A549 (cell line): ENCODE data around the gene TRABD2B. TPM values are rescaled to one million over a fixed set of nuclear protein-coding genes. Genes with fewer than 3 reads are reported as not detected.

Experiments
- ATAC-seq, 2 experiments: fragments of 200-7000 bp in 1 of 2; fragments of >200 bp in 1 of 2; cut with Nextera tagmentation in 1 of 2; cut with Tn5 transposase in 1 of 2; 3 replicates each; pipeline versions ENCODE4 v1.8.0 to v1.9.1; 2018 to 2020; ENCODE audit warnings: mild to moderate bottlenecking in 1 of 2, moderate library complexity in 1 of 2
- CTCF ChIA-PET: fragments of 300-600 bp; sonication (Branson Sonifier 250); formaldehyde crosslinking; extraction: SDS; loops from one replicate; lab custom pipeline; 2021; ENCODE audit warnings: antibody characterized with exemption, inconsistent platforms; lab: Yijun Ruan, JAX
- POLR2A ChIA-PET: fragments of 350-600 bp; formaldehyde crosslinking; extraction: SDS; loops from one replicate; lab custom pipeline; 2021; ENCODE audit warnings: antibody characterized with exemption, inconsistent platforms; lab: Yijun Ruan, JAX
- DNase-seq, 2 experiments: peaks; one replicate each; pipeline versions ENCODE4 v3.0.0 to v3.0.0-alpha.2; 2011 to 2016; ENCODE audit warnings: low read depth in 1 of 2, low spot score in 1 of 2
- FAIRE-seq: peaks from 2 replicates; lab custom pipeline; 2011; peaks lifted over from hg19 to GRCh38; lab: Jason Lieb, UNC
- H3K27ac ChIP-seq, 2 experiments: fragments of >200 bp; sonication (Bioruptor Twin); formaldehyde crosslinking; 3 replicates each; pipeline ENCODE4 v1.5.1; 2016 to 2017
- H3K4me1 ChIP-seq: fragments of >200 bp; sonication (Bioruptor Twin); formaldehyde crosslinking; 3 replicates; pipeline ENCODE4 v1.6.1; 2016
- H3K4me2 ChIP-seq: fragments of >200 bp; sonication (Bioruptor Twin); formaldehyde crosslinking; 3 replicates; pipeline ENCODE4 v1.6.1; 2016
- H3K4me3 ChIP-seq: fragments of >200 bp; sonication (Bioruptor Twin); formaldehyde crosslinking; 3 replicates; pipeline ENCODE4 v1.5.1; 2016
- H3K9me3 ChIP-seq: fragments of >200 bp; sonication (Bioruptor Twin); formaldehyde crosslinking; 3 replicates; pipeline ENCODE4 v1.6.1; 2016
- CEBPB ChIP-seq, 2 experiments: fragments of >200 bp in 1 of 2; sonication (Bioruptor Twin) in 1 of 2; formaldehyde crosslinking in 1 of 2; IDR thresholded peaks; 2 replicates each; pipeline ENCODE4 v1.6.1; 2012 to 2016
- CHD2 ChIP-seq: fragments of 150-350 bp; IDR thresholded peaks from 2 replicates; pipeline ENCODE4 v1.6.1; 2014; ENCODE audit warnings: low read length; ENCODE audit not compliant: partially characterized antibody
- CHD4 ChIP-seq: fragments of 200-600 bp; sonication (generic); IDR thresholded peaks from 2 replicates; pipeline ENCODE4 v1.6.1; 2016; ENCODE audit warnings: antibody characterized with exemption, mild to moderate bottlenecking, borderline replicate concordance
- EHF ChIP-seq: fragments of 250-450 bp; sonication (Bioruptor Pico); IDR thresholded peaks from 2 replicates; pipeline ENCODE4 v1.5.0; 2020; ENCODE audit warnings: mild to moderate bottlenecking
- FOSB ChIP-seq: fragments of 250-450 bp; sonication (Bioruptor Pico); IDR thresholded peaks from 2 replicates; pipeline ENCODE4 v1.5.0; 2020; ENCODE audit warnings: mild to moderate bottlenecking, moderate library complexity
- FOSL2 ChIP-seq, 2 experiments: fragments of 450-650 bp in 1 of 2; fragments of >200 bp in 1 of 2; sonication (Bioruptor Twin) in 1 of 2; formaldehyde crosslinking; IDR thresholded peaks; 2 replicates each; pipeline versions ENCODE4 v1.5.0 to v1.6.1; 2016 to 2020; ENCODE audit warnings: mild to moderate bottlenecking in 1 of 2, moderate library complexity in 1 of 2
- FOXS1 ChIP-seq: fragments of 250-450 bp; sonication (Bioruptor Pico); IDR thresholded peaks from 2 replicates; pipeline ENCODE4 v1.5.0; 2020; ENCODE audit warnings: mild to moderate bottlenecking, moderate library complexity
- GATA3 ChIP-seq: IDR thresholded peaks from 2 replicates; pipeline ENCODE4 v1.6.1; 2012; ENCODE audit warnings: borderline replicate concordance
- HDAC2 ChIP-seq: fragments of 200-600 bp; sonication (generic); IDR thresholded peaks from 2 replicates; pipeline ENCODE4 v1.6.1; 2016
- HES2 ChIP-seq: fragments of >200 bp; sonication (Bioruptor Twin); formaldehyde crosslinking; IDR thresholded peaks from 2 replicates; pipeline ENCODE4 v1.6.1; 2016
- HEYL ChIP-seq: fragments of 250-450 bp; sonication (Bioruptor Pico); IDR thresholded peaks from 2 replicates; pipeline ENCODE4 v1.8.0; 2021; ENCODE audit warnings: mild to moderate bottlenecking, moderate library complexity
- HMGXB4 ChIP-seq: fragments of 250-450 bp; sonication (Bioruptor Pico); IDR thresholded peaks from 2 replicates; pipeline ENCODE4 v1.5.0; 2021; ENCODE audit warnings: mild to moderate bottlenecking, moderate library complexity, borderline replicate concordance
- HOXB5 ChIP-seq: fragments of 250-450 bp; sonication (Bioruptor Pico); IDR thresholded peaks from 2 replicates; pipeline ENCODE4 v1.5.0; 2020; ENCODE audit warnings: mild to moderate bottlenecking, moderate library complexity
- JUN ChIP-seq, 2 experiments: fragments of >200 bp; sonication (Bioruptor Twin); formaldehyde crosslinking; IDR thresholded peaks; 2 replicates in 1 of 2; 3 replicates in 1 of 2; pipeline ENCODE4 v1.6.1; 2016 to 2017
- JUNB ChIP-seq: fragments of >200 bp; sonication (Bioruptor Twin); formaldehyde crosslinking; IDR thresholded peaks from 2 replicates; pipeline ENCODE4 v1.6.1; 2016
- KDM1A ChIP-seq: fragments of 200-600 bp; sonication (generic); IDR thresholded peaks from 2 replicates; pipeline ENCODE4 v1.6.1; 2016; ENCODE audit warnings: low read depth, mild to moderate bottlenecking
- KDM5A ChIP-seq: fragments of 200-600 bp; sonication (generic); IDR thresholded peaks from 2 replicates; pipeline ENCODE4 v1.6.1; 2016; ENCODE audit warnings: antibody characterized with exemption, mild to moderate bottlenecking
- MAZ ChIP-seq: fragments of 150-350 bp; IDR thresholded peaks from 2 replicates; pipeline ENCODE4 v1.6.1; 2014; ENCODE audit warnings: antibody characterized with exemption, low read depth, low read length, borderline replicate concordance
- NR3C1 ChIP-seq: fragments of >200 bp; sonication (Bioruptor Twin); formaldehyde crosslinking; IDR thresholded peaks from 3 replicates; pipeline ENCODE4 v1.6.1; 2017
- PHF8 ChIP-seq: fragments of 200-600 bp; sonication (generic); IDR thresholded peaks from 2 replicates; pipeline ENCODE4 v1.6.1; 2016; ENCODE audit warnings: low read depth, mild to moderate bottlenecking, antibody characterized with exemption, moderate library complexity, borderline replicate concordance
- POLR2A ChIP-seq: IDR thresholded peaks from 2 replicates; pipeline ENCODE4 v1.6.1; 2012; ENCODE audit warnings: mild to moderate bottlenecking, low read length
- POLR2AphosphoS2 ChIP-seq: conservative IDR thresholded peaks from 2 replicates; pipeline ENCODE4 v1.6.1; 2012; ENCODE audit warnings: low read length, improper control_type of control experiment, inconsistent platforms
- RAD21 ChIP-seq, 2 experiments: fragments of >200 bp in 1 of 2; sonication (Bioruptor Twin) in 1 of 2; formaldehyde crosslinking in 1 of 2; IDR thresholded peaks in 1 of 2; conservative IDR thresholded peaks in 1 of 2; 2 replicates in 1 of 2; 3 replicates in 1 of 2; pipeline ENCODE4 v1.6.1; 2012 to 2018; ENCODE audit warnings: inconsistent platforms in 1 of 2
- RARB ChIP-seq: fragments of 250-450 bp; sonication (Bioruptor Pico); IDR thresholded peaks from 2 replicates; pipeline ENCODE4 v1.8.0; 2021; ENCODE audit warnings: mild to moderate bottlenecking, moderate library complexity
- RCOR1 ChIP-seq: fragments of 150-350 bp; IDR thresholded peaks from 2 replicates; pipeline ENCODE4 v1.6.1; 2014; ENCODE audit warnings: antibody characterized with exemption, low read length, low read depth
- RFX5 ChIP-seq: fragments of 450-650 bp; IDR thresholded peaks from 2 replicates; pipeline ENCODE4 v1.7.1; 2014; ENCODE audit warnings: antibody characterized with exemption, mild to moderate bottlenecking, moderate library complexity
- RNF2 ChIP-seq: fragments of 200-600 bp; sonication (generic); IDR thresholded peaks from 2 replicates; pipeline ENCODE4 v1.6.1; 2016; ENCODE audit warnings: low read depth, mild to moderate bottlenecking, antibody characterized with exemption, moderate library complexity, borderline replicate concordance
- SMC3 ChIP-seq: fragments of >200 bp; sonication (Bioruptor Twin); formaldehyde crosslinking; IDR thresholded peaks from 3 replicates; pipeline ENCODE4 v1.6.1; 2018; ENCODE audit warnings: inconsistent platforms
- TFCP2L1 ChIP-seq: fragments of 250-450 bp; sonication (Bioruptor Pico); IDR thresholded peaks from 2 replicates; pipeline ENCODE4 v1.5.0; 2021; ENCODE audit warnings: mild to moderate bottlenecking
- TP53 ChIP-seq: fragments of 250-450 bp; sonication (Bioruptor Pico); IDR thresholded peaks from 2 replicates; pipeline ENCODE4 v1.5.0; 2021; ENCODE audit warnings: mild to moderate bottlenecking, moderate library complexity
- USF2 ChIP-seq: fragments of 450-650 bp; IDR thresholded peaks from 2 replicates; pipeline ENCODE4 v1.6.1; 2014; ENCODE audit warnings: antibody characterized with exemption
- WGBS: methylation state at CpG from one replicate; pipeline ENCODE4 v1.1.6; 2017; ENCODE audit errors: missing lambda C conversion rate; 5-methylcytosine and 5-hydroxymethylcytosine counted together
- polyA plus RNA-seq, 4 experiments: library from polyadenylated mRNA; depleted of rRNA in 3 of 4; stranded (reverse); fragments of >200 nt; fragmentation: RNase III in 1 of 4; extraction: RNeasy Plus Mini Kit Qiagen cat#74134 plus additional on column Dnase treatment in 1 of 4; gene quantifications; 2 replicates in 3 of 4; 3 replicates in 1 of 4; pipeline ENCODE4 v1.2.3, GENCODE V29; 2011 to 2017

The TRABD2B gene
- polyA plus RNA-seq, 2 of the 4 experiments (the other 2 are of a cell fraction) = 0.04 to 0.21 TPM

- no peak for TF ChIP-seq JUNB
- TF ChIP-seq NR3C1 = no peak
- TF ChIP-seq HES2 = no peak
- no peak for TF ChIP-seq PHF8
- TF ChIP-seq, all 56 proteins: peak for 0
Measured at GRCh38 chr1:47890779-47891178, 106.4 kb downstream of the TRABD2B start (continued).

GRCh38 chr1:47888294-47888629 lies 108.9 kb downstream of the TRABD2B start:
- Histone ChIP-seq H3K9me3 (no peaks in the 10 kb centered on the region), H3K4me1 (no peaks in the 10 kb centered on the region), H3K27ac (no peak overlapping the region), H3K4me3 (no peak overlapping the region), H3K4me2 (no peak overlapping the region)
- WGBS = 73% methylated on average over 1 of the region's 1 CpG
- CTCF ChIA-PET = no interaction called here
- FAIRE-seq (no peak), ATAC-seq (no peak), DNase-seq (no peak)
- POLR2A ChIA-PET = no interaction called here
- TF ChIP-seq FOSB (CRISPR knock-in tag) (no peak), SMC3 (no peak), FOXS1 (CRISPR knock-in tag) (no peak), HES2 (no peak), EHF (CRISPR knock-in tag) (no peak), RCOR1 (no peak), JUN (IDR thresholded peaks at IDR 0.05) (no peak), CHD4 (no peak), JUNB (no peak), RFX5 (no peak), CEBPB (IDR thresholded peaks at IDR 0.05) (no peak), RNF2 (no peak), HEYL (no peak), FOSL2 (IDR thresholded peaks at IDR 0.05) (no peak), FOSL2 (CRISPR knock-in tag; IDR thresholded peaks at IDR 0.05) (no peak), HOXB5 (CRISPR knock-in tag) (no peak), POLR2AphosphoS2 (no peak), KDM1A (no peak), RAD21 (conservative IDR thresholded peaks at IDR 0.05 in 1 of 2, IDR thresholded peaks at IDR 0.05 in 1 of 2) (no peak), PHF8 (no peak), RARB (CRISPR knock-in tag) (no peak)

GRCh38 chr1:47887475-47888293 lies 109.5 kb downstream of the TRABD2B start:
- ATAC-seq (no peak), DNase-seq (no peak), FAIRE-seq (no peak)
- no peak overlapping the region for H3K4me3 ChIP-seq
- WGBS = 60% methylated on average over 13 of the region's 16 CpGs
- H3K27ac ChIP-seq = no peak overlapping the region
- POLR2A ChIA-PET = no interaction called here
- H3K4me1 ChIP-seq = no peaks in the 10 kb centered on the region
- H3K4me2 ChIP-seq = no peak overlapping the region
- no peaks in the 10 kb centered on the region for H3K9me3 ChIP-seq
- TF ChIP-seq NR3C1 (no peak), POLR2A (no peak), CHD2 (no peak), FOSL2 (IDR thresholded peaks at IDR 0.05) (no peak), FOSL2 (CRISPR knock-in tag; IDR thresholded peaks at IDR 0.05) (no peak), JUNB (no peak), USF2 (no peak), MAZ (no peak), TP53 (CRISPR knock-in tag) (no peak), RAD21 (conservative IDR thresholded peaks at IDR 0.05 in 1 of 2, IDR thresholded peaks at IDR 0.05 in 1 of 2) (no peak), EHF (CRISPR knock-in tag) (no peak), KDM5A (no peak), HMGXB4 (no peak), RCOR1 (no peak), TFCP2L1 (CRISPR knock-in tag) (no peak), RFX5 (no peak), GATA3 (no peak), HDAC2 (no peak)
- CTCF ChIA-PET = no interaction called here
